ENCODE data around the gene NLGN1. TPM values are rescaled to one million over a fixed set of nuclear protein-coding genes. Genes with fewer than 3 reads are reported as not detected.

NLGN1 gene
- total RNA-seq, 3 donors from 2014 or later, result 0.43 to 14.3 (median 2.0) TPM

DNA sequence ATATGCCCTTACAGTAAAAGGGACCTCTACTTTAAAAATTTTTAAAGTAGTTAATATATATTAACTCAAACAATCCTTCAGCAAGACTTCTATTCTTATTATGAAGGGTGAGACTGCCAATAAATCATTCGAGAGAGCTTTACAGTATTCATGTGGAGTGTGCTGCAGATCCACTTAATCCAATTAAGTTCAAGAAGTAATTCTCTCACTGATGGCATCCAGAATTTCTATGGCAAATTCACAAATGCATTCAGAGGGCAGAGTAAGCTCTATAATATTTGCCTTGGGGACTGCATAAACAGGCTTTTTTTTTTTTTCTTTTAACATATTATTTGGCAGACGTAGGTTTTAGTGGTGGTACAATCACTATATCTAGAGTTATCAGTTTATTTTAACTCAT lies 692.0 kb downstream of the NLGN1 start:
- intact Hi-C loops (cut with DNase I, micrococcal nuclease), result no loop called here
- Histone ChIP-seq H3K9me3 (no peaks in the 10 kb centered on the region), H3K36me3 (ENCODE audit: low read depth) (no peaks in the 10 kb centered on the region), H3K4me3 (no peak overlapping the region), H3K4me1 (ENCODE audit: low read depth) (no peaks in the 10 kb centered on the region)
- DNase-seq (no peak), ATAC-seq (no peak)
- TF ChIP-seq, protein P1, sequence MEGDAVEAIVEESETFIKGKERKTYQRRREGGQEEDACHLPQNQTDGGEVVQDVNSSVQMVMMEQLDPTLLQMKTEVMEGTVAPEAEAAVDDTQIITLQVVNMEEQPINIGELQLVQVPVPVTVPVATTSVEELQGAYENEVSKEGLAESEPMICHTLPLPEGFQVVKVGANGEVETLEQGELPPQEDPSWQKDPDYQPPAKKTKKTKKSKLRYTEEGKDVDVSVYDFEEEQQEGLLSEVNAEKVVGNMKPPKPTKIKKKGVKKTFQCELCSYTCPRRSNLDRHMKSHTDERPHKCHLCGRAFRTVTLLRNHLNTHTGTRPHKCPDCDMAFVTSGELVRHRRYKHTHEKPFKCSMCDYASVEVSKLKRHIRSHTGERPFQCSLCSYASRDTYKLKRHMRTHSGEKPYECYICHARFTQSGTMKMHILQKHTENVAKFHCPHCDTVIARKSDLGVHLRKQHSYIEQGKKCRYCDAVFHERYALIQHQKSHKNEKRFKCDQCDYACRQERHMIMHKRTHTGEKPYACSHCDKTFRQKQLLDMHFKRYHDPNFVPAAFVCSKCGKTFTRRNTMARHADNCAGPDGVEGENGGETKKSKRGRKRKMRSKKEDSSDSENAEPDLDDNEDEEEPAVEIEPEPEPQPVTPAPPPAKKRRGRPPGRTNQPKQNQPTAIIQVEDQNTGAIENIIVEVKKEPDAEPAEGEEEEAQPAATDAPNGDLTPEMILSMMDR (IDR thresholded peaks at IDR 0.05), result no peak

DNA sequence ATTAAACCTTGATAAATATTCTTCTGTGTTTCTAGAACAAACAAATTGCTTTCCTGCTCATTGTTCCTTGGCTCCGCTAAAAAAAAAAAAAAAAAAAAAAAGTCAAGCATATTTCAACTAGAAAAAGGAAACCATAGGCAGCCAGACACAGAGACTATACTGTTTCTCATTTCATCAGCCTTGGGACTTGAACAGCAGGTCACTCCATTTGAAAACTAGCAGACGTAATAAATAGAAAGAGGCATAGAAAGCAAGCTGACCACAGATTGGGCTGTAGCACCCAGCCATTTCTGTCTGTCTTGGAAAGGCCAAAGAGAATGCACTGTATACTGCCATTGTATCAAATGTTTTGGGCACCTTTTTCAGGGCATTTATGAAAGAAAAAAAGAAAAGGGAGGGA lies 697.1 kb downstream of the NLGN1 start:
- TF ChIP-seq, protein P1 (IDR thresholded peaks at IDR 0.05), result no peak
- no peak for DNase-seq
- intact Hi-C loops (cut with DNase I, micrococcal nuclease), result no loop called here
- Histone ChIP-seq H3K9me3 (no peaks in the 10 kb centered on the region), H3K4me1 (ENCODE audit: low read depth) (no peaks in the 10 kb centered on the region), H3K36me3 (ENCODE audit: low read depth) (no peaks in the 10 kb centered on the region), H3K4me3 (no peak overlapping the region)
- no peak for ATAC-seq

DNA sequence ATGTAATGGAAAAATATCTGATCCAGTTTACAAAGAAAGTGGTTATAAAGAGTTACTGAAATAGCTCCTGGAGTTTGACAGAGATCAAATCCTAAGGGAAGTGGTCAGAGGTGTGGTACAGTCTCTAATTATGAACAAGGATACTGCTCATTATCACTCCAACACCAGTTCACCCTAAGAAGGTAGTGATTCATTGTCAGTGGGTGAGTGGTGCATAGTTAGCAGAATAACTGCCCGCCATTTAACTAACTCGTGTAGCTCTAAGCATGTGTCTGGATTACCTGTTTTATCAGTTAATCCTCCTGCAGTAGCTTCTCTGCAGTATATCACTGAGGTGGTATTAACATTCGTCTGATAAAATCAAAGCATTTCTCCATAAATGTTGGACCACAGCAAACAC lies 700.1 kb downstream of the NLGN1 start:
- ATAC-seq, result no peak
- intact Hi-C loops (cut with DNase I, micrococcal nuclease), result no loop called here
- DNase-seq, result no peak
- no peak overlapping the region for H3K4me3 ChIP-seq
- H3K36me3 ChIP-seq (ENCODE audit: low read depth), result no peaks in the 10 kb centered on the region
- no peaks in the 10 kb centered on the region for H3K9me3 ChIP-seq
- TF ChIP-seq, protein P1 (IDR thresholded peaks at IDR 0.05), result no peak
- H3K4me1 ChIP-seq (ENCODE audit: low read depth), result no peaks in the 10 kb centered on the region

DNA sequence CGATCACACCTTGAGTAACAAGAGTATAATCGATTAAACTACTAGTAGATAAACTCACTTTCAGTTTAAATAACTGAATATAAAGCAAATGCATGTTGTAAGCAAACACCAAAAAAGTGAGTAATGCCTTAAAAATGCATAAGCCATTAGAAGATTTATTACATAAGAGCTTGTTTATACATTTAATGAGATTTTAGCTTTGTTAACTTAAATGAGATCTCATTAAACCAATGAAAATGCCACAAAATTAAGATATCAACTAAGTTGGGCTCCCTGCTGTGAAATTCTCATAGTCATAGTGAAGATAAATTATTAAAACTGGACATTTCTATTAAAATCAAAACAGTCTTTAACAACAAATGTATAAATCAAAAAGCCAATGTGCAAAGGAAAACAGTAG lies 701.2 kb downstream of the NLGN1 start:
- Histone ChIP-seq H3K4me3 (no peak overlapping the region), H3K36me3 (ENCODE audit: low read depth) (no peaks in the 10 kb centered on the region), H3K9me3 (no peaks in the 10 kb centered on the region), H3K4me1 (ENCODE audit: low read depth) (no peaks in the 10 kb centered on the region)
- DNase-seq (no peak), ATAC-seq (no peak)
- TF ChIP-seq, protein P1 (IDR thresholded peaks at IDR 0.05), result no peak
- intact Hi-C loops (cut with DNase I, micrococcal nuclease), result no loop called here

DNA sequence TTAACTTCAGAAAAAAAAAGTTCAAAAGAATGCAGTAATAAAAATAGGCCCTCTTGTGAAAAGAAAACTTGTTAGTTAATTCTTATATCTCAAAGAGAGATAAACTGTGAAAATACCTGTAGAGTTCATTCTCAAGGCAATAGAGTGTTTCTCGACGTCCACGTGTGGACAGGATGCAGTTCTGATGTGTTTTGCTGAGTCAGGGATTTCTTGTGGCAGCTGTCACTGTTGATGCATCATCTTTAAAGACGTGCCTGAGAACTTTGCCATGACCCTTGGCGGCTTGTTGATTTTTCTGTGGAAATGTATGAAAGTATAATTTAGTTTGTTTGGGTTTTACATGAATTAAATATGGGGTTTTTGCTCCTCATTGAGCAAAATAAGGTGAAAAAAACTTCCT lies 702.2 kb downstream of the NLGN1 start:
- DNase-seq (no peak), ATAC-seq (no peak)
- Histone ChIP-seq H3K4me3 (no peak overlapping the region), H3K9me3 (no peaks in the 10 kb centered on the region), H3K4me1 (ENCODE audit: low read depth) (no peaks in the 10 kb centered on the region), H3K36me3 (ENCODE audit: low read depth) (no peaks in the 10 kb centered on the region)
- TF ChIP-seq, protein P1 (IDR thresholded peaks at IDR 0.05), result no peak
- intact Hi-C loops (cut with DNase I, micrococcal nuclease), result no loop called here

DNA sequence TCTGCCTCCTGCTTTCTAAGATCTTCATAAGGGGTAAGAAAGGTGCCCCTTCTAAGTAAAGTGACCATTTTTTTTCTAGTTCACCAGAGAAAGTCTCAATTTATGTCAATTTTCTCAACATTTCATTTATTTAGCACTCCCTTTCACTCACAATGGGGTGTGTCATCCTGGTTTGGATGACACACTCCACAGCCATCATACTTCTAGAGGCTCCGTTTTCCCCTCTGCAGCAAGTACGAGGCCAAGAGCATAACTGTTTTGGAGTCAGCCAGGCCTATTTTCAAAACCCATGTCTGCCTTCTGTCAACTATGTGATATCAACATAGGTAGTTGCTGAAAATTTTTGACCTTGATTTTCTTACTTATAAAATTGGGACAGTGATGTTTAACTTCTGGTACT lies 703.2 kb downstream of the NLGN1 start:
- H3K36me3 ChIP-seq (ENCODE audit: low read depth), result no peaks in the 10 kb centered on the region
- no peaks in the 10 kb centered on the region for H3K4me1 ChIP-seq (ENCODE audit: low read depth)
- H3K9me3 ChIP-seq, result no peaks in the 10 kb centered on the region
- H3K4me3 ChIP-seq, result no peak overlapping the region
- no peak for DNase-seq
- TF ChIP-seq, protein P1 (IDR thresholded peaks at IDR 0.05), result no peak
- ATAC-seq, result no peak
- intact Hi-C loops (cut with DNase I, micrococcal nuclease), result no loop called here
